Measurements from ENCODE around the gene ARHGEF38. TPM values are rescaled to one million over a fixed set of nuclear protein-coding genes. Genes with fewer than 3 reads are reported as not detected.

ARHGEF38 gene
- polyA plus RNA-seq, 1 of the 3 experiments (the other 2 are of a cell fraction): 0.02 TPM

- 16% methylated on average over 3 of the region's 3 CpGs for WGBS (ENCODE audit: low lambda C conversion rate)
- H3F3A ChIP-seq (replicated peaks; ENCODE audit: insufficient read depth): no peaks in the 10 kb centered on the region
- no peak overlapping the region for H3K27ac ChIP-seq (ENCODE audit: low read depth in 2 of 2, low read length in 1 of 2)
- no peak overlapping the region; a peak in 1 of 4 replicates for H3K4me3 ChIP-seq (ENCODE audit: low read depth in 2 of 2, low read length in 1 of 2)
- H3K4me2 ChIP-seq: no peak overlapping the region
- ChIA-PET CTCF (interaction anchor here (0.6 to 2.6 kb wide), 42 partner anchors 10 to 686 kb away, joined by 3 to 27 read pairs (median 4); partner anchors contain the start of genes GSTCD, INTS12 and PPA2), POLR2A (no interaction called here)
- no peak for TF ChIP-seq ZBTB33 (IDR thresholded peaks at IDR 0.05; ENCODE audit: borderline replicate concordance, low read depth)
- TF ChIP-seq TEAD4 (IDR thresholded peaks at IDR 0.05; ENCODE audit: borderline replicate concordance, insufficient read depth): no peak
- TF ChIP-seq CTCF (IDR thresholded peaks at IDR 0.05): peak; percentile 78
- TF ChIP-seq, protein P1, sequence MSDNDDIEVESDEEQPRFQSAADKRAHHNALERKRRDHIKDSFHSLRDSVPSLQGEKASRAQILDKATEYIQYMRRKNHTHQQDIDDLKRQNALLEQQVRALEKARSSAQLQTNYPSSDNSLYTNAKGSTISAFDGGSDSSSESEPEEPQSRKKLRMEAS (IDR thresholded peaks at IDR 0.05; ENCODE audit: low read depth): no peak
- TF ChIP-seq MEF2A (IDR thresholded peaks at IDR 0.05; ENCODE audit: borderline replicate concordance, low read depth): no peak
- no peak for TF ChIP-seq ELF1 (IDR thresholded peaks at IDR 0.05)
- peak; percentile 78 for TF ChIP-seq RAD21 (IDR thresholded peaks at IDR 0.05; ENCODE audit: low read length)
- TF ChIP-seq TAF1 (IDR thresholded peaks at IDR 0.05; ENCODE audit: borderline replicate concordance, low read depth, low read length): no peak
- TF ChIP-seq, protein P2, sequence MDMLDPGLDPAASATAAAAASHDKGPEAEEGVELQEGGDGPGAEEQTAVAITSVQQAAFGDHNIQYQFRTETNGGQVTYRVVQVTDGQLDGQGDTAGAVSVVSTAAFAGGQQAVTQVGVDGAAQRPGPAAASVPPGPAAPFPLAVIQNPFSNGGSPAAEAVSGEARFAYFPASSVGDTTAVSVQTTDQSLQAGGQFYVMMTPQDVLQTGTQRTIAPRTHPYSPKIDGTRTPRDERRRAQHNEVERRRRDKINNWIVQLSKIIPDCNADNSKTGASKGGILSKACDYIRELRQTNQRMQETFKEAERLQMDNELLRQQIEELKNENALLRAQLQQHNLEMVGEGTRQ (IDR thresholded peaks at IDR 0.05; ENCODE audit: borderline replicate concordance, low read depth, low read length): no peak
- peak; percentile 78 for TF ChIP-seq SMC3 (IDR thresholded peaks at IDR 0.05; ENCODE audit: low read depth, low read length)
- TF ChIP-seq, protein P3, sequence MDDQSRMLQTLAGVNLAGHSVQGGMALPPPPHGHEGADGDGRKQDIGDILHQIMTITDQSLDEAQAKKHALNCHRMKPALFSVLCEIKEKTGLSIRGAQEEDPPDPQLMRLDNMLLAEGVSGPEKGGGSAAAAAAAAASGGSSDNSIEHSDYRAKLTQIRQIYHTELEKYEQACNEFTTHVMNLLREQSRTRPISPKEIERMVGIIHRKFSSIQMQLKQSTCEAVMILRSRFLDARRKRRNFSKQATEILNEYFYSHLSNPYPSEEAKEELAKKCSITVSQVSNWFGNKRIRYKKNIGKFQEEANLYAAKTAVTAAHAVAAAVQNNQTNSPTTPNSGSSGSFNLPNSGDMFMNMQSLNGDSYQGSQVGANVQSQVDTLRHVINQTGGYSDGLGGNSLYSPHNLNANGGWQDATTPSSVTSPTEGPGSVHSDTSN (IDR thresholded peaks at IDR 0.05): no peak
- TF ChIP-seq, protein P4, sequence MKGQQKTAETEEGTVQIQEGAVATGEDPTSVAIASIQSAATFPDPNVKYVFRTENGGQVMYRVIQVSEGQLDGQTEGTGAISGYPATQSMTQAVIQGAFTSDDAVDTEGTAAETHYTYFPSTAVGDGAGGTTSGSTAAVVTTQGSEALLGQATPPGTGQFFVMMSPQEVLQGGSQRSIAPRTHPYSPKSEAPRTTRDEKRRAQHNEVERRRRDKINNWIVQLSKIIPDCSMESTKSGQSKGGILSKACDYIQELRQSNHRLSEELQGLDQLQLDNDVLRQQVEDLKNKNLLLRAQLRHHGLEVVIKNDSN (IDR thresholded peaks at IDR 0.05; ENCODE audit: borderline replicate concordance, low read depth): no peak
- TF ChIP-seq FOSL2 (IDR thresholded peaks at IDR 0.05; ENCODE audit: borderline replicate concordance, low read depth): no peak
- TF ChIP-seq YY1 (IDR thresholded peaks at IDR 0.05; ENCODE audit: low read depth): no peak
- TF ChIP-seq, protein P5, sequence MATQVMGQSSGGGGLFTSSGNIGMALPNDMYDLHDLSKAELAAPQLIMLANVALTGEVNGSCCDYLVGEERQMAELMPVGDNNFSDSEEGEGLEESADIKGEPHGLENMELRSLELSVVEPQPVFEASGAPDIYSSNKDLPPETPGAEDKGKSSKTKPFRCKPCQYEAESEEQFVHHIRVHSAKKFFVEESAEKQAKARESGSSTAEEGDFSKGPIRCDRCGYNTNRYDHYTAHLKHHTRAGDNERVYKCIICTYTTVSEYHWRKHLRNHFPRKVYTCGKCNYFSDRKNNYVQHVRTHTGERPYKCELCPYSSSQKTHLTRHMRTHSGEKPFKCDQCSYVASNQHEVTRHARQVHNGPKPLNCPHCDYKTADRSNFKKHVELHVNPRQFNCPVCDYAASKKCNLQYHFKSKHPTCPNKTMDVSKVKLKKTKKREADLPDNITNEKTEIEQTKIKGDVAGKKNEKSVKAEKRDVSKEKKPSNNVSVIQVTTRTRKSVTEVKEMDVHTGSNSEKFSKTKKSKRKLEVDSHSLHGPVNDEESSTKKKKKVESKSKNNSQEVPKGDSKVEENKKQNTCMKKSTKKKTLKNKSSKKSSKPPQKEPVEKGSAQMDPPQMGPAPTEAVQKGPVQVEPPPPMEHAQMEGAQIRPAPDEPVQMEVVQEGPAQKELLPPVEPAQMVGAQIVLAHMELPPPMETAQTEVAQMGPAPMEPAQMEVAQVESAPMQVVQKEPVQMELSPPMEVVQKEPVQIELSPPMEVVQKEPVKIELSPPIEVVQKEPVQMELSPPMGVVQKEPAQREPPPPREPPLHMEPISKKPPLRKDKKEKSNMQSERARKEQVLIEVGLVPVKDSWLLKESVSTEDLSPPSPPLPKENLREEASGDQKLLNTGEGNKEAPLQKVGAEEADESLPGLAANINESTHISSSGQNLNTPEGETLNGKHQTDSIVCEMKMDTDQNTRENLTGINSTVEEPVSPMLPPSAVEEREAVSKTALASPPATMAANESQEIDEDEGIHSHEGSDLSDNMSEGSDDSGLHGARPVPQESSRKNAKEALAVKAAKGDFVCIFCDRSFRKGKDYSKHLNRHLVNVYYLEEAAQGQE (IDR thresholded peaks at IDR 0.05; ENCODE audit: low read depth, low read length): no peak
- peak; percentile 69 for DNase-seq
- no peaks in the 10 kb centered on the region for H3K9me3 ChIP-seq
- no peak overlapping the region for H3K9ac ChIP-seq
- no peaks in the 10 kb centered on the region for H3K36me3 ChIP-seq (replicated peaks in 1 of 2; ENCODE audit: control insufficient read depth in 1 of 2, insufficient read depth in 2 of 2, low read length in 1 of 2)
- H4K20me1 ChIP-seq (ENCODE audit: insufficient read depth): no peaks in the 10 kb centered on the region
- no peaks in the 10 kb centered on the region for H3K4me1 ChIP-seq (ENCODE audit: control insufficient read depth in 1 of 2, insufficient read depth in 2 of 2, low read depth in 1 of 2, low read length in 1 of 2)
- no peaks in the 10 kb centered on the region for H3K79me2 ChIP-seq (ENCODE audit: insufficient read depth)
- H2AFZ ChIP-seq (ENCODE audit: low read depth): no peak overlapping the region
- H3K27me3 ChIP-seq (ENCODE audit: insufficient read depth): no peaks in the 10 kb centered on the region
- no peaks in the 10 kb centered on the region for H3K9me2 ChIP-seq
Observed at GRCh38 chr4:105520819-105521790, 31.3 kb upstream of the ARHGEF38 start.
